ENCODE results near the gene PCDH15.

The PCDH15 gene

GRCh38 chr10:54342058-54342457 is 459.0 kb downstream of the PCDH15 start:
- no peak for DNase-seq

GRCh38 chr10:54335296-54335695 is 465.7 kb downstream of the PCDH15 start:
- no peak for DNase-seq

GRCh38 chr10:54319341-54319740 is 481.7 kb downstream of the PCDH15 start:
- DNase-seq = no peak

- DNase-seq = no peak
Observed at GRCh38 chr10:54318470-54318869, 482.6 kb downstream of the PCDH15 start.

- DNase-seq = no peak
Observed at GRCh38 chr10:54314430-54314829, 486.6 kb downstream of the PCDH15 start.

- DNase-seq = no peak
Observed at GRCh38 chr10:54284526-54285193, 516.4 kb downstream of the PCDH15 start.

GRCh38 chr10:54282012-54282411 is 519.0 kb downstream of the PCDH15 start:
- DNase-seq = no peak

- no peak for DNase-seq
Observed at GRCh38 chr10:54266395-54266794, 534.6 kb downstream of the PCDH15 start.

GRCh38 chr10:54262726-54263125 is 538.3 kb downstream of the PCDH15 start:
- no peak for DNase-seq

GRCh38 chr10:54259104-54259503 is 541.9 kb downstream of the PCDH15 start:
- no peak for DNase-seq

GRCh38 chr10:54234832-54235231 is 566.2 kb downstream of the PCDH15 start:
- no peak for DNase-seq

GRCh38 chr10:54203401-54203800 is 597.6 kb downstream of the PCDH15 start:
- DNase-seq = no peak

- no peak for DNase-seq
Observed at GRCh38 chr10:54198051-54198450, 603.0 kb downstream of the PCDH15 start.

GRCh38 chr10:54194806-54195205 is 606.2 kb downstream of the PCDH15 start:
- no peak for DNase-seq

GRCh38 chr10:54159924-54160323 is 641.1 kb downstream of the PCDH15 start:
- no peak for DNase-seq

GRCh38 chr10:54148508-54148907 is 652.5 kb downstream of the PCDH15 start:
- DNase-seq = no peak

GRCh38 chr10:54139819-54140428 is 661.1 kb downstream of the PCDH15 start:
- DNase-seq = no peak

GRCh38 chr10:54137396-54137795 is 663.6 kb downstream of the PCDH15 start:
- no peak for DNase-seq

GRCh38 chr10:54133203-54133602 is 667.8 kb downstream of the PCDH15 start:
- no peak for DNase-seq

GRCh38 chr10:54131833-54132232 is 669.2 kb downstream of the PCDH15 start:
- no peak for DNase-seq

- DNase-seq = no peak
Observed at GRCh38 chr10:54130394-54130793, 670.6 kb downstream of the PCDH15 start.

- DNase-seq = no peak
Observed at GRCh38 chr10:54125098-54125747, 675.8 kb downstream of the PCDH15 start.

- DNase-seq = no peak
Observed at GRCh38 chr10:54124209-54124885, 676.7 kb downstream of the PCDH15 start.

GRCh38 chr10:54120806-54121205 is 680.2 kb downstream of the PCDH15 start:
- no peak for DNase-seq
